ENCODE data around the gene SREBF2. TPM values are rescaled to one million over a fixed set of nuclear protein-coding genes. Genes with fewer than 3 reads are reported as not detected.

Gene SREBF2
- total RNA-seq, 1 experiment from 2014 or later, result 129 TPM

GRCh38 chr22:41863472-41863871 lies 30.6 kb downstream of the SREBF2 start:
- RAD21 ChIA-PET (ENCODE audit: low non-redundant PET in 1 of 2, low total read pairs in 2 of 2, uncharacterized antibody in 2 of 2, unreplicated experiment in 2 of 2), result no interaction called here
- no peaks in the 10 kb centered on the region for H3K9me2 ChIP-seq (ENCODE audit: insufficient read depth)
- POLR2A ChIA-PET, result no interaction called here
- no peaks in the 10 kb centered on the region for H3K27me3 ChIP-seq (ENCODE audit: insufficient read depth, low read length)
- DNase-seq (ENCODE audit: low read depth, low spot score), result no peak
- no peaks in the 10 kb centered on the region for H3K9me3 ChIP-seq (ENCODE audit: control insufficient read depth in 1 of 2, insufficient read depth in 1 of 2, low read depth in 1 of 2, low read length in 2 of 2)
- no peak overlapping the region for H3K9ac ChIP-seq (ENCODE audit: low read length)
- H3K4me1 ChIP-seq (ENCODE audit: control insufficient read depth in 1 of 2, insufficient read depth in 2 of 2, low read length in 2 of 2), result peaks cover 8 to 9% of the 10 kb centered on the region in 2 experiments; a peak in 3 of 4 replicates
- H3K27ac ChIP-seq (ENCODE audit: low read depth, low read length), result no peak overlapping the region
- peaks cover 3 to 5% of the 10 kb centered on the region in 2 experiments; a peak in 2 of 4 replicates for H3K36me3 ChIP-seq (ENCODE audit: control insufficient read depth in 1 of 2, insufficient read depth in 2 of 2, low read length in 2 of 2)
- H3K79me2 ChIP-seq (ENCODE audit: insufficient read depth, low read length), result peaks cover 69% of the 10 kb centered on the region
- no peak for TF ChIP-seq POLR2A (IDR thresholded peaks at IDR 0.05; ENCODE audit: borderline replicate concordance, extremely low read depth, insufficient read depth, insufficient read length)
- TF ChIP-seq CBX3 (IDR thresholded peaks at IDR 0.05; ENCODE audit: low read depth), result no peak
- no peak for TF ChIP-seq RAD21 (IDR thresholded peaks at IDR 0.05; ENCODE audit: low read depth)
- TF ChIP-seq JUND (IDR thresholded peaks at IDR 0.05), result no peak
- TF ChIP-seq EZH2 (IDR thresholded peaks at IDR 0.05), result no peak
- TF ChIP-seq TCF7L2 (IDR thresholded peaks at IDR 0.05; ENCODE audit: borderline replicate concordance, extremely low read depth, insufficient read depth, insufficient read length), result no peak
- no peak for TF ChIP-seq EZH2phosphoT487 (IDR thresholded peaks at IDR 0.05; ENCODE audit: borderline replicate concordance)
- no peak for TF ChIP-seq MAX (IDR thresholded peaks at IDR 0.05)
- no peak for TF ChIP-seq SIN3A (IDR thresholded peaks at IDR 0.05; ENCODE audit: low read depth)
- no peak for TF ChIP-seq ATF3 (IDR thresholded peaks at IDR 0.05)
- TF ChIP-seq CTCF (IDR thresholded peaks at IDR 0.05 in 2 of 3, conservative IDR thresholded peaks at IDR 0.05 in 1 of 3; ENCODE audit: borderline replicate concordance in 1 of 3, insufficient read depth in 1 of 3, low read depth in 2 of 3, low read length in 2 of 3), result no peak
- no peak for TF ChIP-seq POLR2AphosphoS5 (IDR thresholded peaks at IDR 0.05; ENCODE audit: low read depth, low read length)
- TF ChIP-seq SRF (IDR thresholded peaks at IDR 0.05; ENCODE audit: low read depth), result no peak
- no peak for TF ChIP-seq REST (IDR thresholded peaks at IDR 0.05; ENCODE audit: low read depth)
- no peak for TF ChIP-seq CEBPB (IDR thresholded peaks at IDR 0.05; ENCODE audit: low read depth)
- H3K4me3 ChIP-seq (replicated peaks in 1 of 2; ENCODE audit: low read depth in 1 of 2, low read length in 2 of 2), result no peak overlapping the region
- peaks cover 4% of the 10 kb centered on the region; the same call in 1 of the 2 replicates for H4K20me1 ChIP-seq (ENCODE audit: insufficient read depth)
- H3K4me2 ChIP-seq (ENCODE audit: low read length), result no peak overlapping the region
- no TSS peak for BruUV-seq (replicated peaks)
- intact Hi-C loops (cut with micrococcal nuclease), result no loop called here
- CTCF ChIA-PET, result interaction anchor here (1.0 kb wide), 1 partner anchor 117 kb away, joined by 3 read pairs; no protein-coding TSS in a partner anchor
- no peak for ATAC-seq
- no peak overlapping the region for H2AFZ ChIP-seq (ENCODE audit: low read depth, low read length, poor library complexity, severe bottlenecking)
